CD4-positive, alpha-beta T cell treated with Interferon gamma for 1 hour (primary cell): Measurements from ENCODE around the gene POU2F3.

ENCODE experiments used
- DNase-seq: peaks from one replicate; pipeline ENCODE4 v3.0.0-alpha.2; 2020

Gene POU2F3

DNA sequence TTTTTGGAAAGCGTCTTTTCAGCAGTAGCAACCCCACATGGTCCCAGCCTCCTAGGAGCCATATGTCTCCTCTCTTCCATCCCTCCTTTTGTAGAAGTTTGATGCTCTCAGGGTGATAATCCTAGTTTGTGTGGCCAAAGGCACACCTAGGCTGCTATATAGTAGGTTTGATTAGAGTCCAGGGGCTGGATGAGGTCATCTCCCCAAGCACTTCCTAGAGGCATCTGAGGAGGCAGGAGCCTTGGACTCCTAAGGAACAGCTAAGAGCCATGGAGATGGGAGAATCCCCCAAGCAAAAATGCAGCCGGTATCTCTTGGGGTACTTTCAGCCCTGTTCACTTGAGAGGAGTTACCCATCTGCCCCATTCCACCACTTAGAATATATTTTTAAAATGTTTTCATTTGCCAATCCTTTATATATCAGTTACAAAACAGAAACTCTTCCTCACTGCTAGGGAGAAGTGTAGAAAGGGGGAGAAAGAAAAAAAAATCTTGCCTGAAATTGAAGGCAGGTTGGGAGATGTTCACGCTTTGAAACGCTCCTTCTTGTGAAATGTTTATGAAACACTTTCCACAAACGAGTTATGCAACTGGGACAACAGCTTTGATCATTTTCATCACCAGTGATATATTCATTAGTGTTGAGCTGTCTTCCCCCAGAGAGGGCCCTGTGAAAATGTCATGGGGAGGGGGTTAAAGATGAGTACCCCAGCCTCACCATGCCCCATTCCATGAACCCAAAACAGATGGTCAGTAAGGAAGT is 53.3 kb downstream of the POU2F3 start:
- no peak for DNase-seq

DNA sequence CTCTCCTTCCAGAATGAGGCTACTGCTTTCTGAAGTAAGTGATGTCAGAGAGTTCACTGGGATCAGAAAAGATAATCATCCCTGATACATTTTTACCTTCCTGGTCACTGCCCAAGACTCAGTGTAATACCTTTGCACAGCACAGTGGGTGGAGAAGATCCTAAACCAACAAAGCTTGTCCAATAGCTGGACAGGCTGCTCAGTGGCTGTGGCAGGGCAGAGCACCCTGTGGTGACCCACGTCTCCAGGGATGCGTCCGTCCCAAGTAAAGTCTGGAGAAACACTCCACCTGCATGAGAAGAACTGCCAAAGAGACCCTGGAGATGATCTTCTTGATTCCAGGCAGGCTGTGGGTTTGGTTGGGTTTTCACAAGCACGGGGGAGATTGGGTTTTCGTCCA is 54.2 kb downstream of the POU2F3 start:
- DNase-seq = no peak

DNA sequence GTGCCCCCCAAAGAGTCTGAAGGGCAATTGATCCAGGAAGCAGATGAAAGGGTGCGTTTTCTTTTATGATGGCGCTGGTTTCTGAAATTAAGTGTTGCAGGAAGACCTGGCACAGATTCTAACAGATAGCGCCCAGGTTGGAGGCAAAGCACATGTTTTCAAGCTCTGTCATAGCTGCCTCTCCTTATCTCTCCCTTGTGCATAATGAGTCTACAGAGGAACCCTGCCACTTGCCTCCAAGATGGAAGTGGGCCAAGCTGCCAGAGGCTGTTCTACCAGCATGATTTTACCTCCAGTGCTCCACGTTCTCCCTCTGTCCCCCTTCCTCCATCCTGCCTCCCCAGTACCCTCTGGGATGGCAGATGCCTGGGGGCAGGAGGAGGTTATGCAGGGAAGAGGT is 55.2 kb downstream of the POU2F3 start:
- DNase-seq = no peak

DNA sequence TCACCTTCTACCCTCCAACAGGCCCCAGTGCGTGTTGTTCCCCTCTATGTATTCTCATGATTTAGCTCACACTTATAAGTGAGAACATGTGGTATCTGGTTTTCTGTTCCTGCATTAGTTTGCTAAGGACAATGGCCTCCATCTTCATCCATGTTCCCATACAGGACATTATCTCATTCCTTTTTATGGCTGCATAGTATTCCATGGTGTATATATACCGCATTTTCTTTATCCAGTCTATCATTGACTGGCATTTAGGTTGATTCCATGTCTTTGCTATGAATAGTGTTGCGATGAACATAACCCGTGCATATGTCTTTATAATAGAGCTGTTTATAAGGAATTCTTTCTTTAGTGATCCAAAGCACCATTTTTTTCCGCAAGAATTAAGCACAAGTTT is 56.6 kb downstream of the POU2F3 start:
- no peak for DNase-seq

DNA sequence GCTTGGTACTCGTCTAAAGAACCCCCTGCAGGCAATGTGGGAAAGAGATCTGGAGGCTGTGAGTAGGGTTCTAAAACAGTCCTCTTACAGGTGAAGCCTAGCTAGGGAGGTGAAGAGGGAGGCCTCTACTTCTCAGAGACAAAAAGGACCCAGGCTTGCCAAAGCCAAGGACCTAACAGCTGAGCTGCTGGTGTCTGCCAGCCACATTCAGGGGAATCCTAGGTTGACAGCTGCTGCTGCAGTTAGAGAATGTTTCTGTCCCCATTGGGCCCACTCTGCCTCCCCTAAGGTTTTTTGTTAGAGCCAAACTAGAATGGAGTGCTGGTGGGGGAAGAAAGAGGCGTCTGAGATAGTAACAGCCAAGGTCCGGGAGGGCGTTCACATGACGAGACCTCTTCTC is 58.5 kb downstream of the POU2F3 start:
- no peak for DNase-seq

DNA sequence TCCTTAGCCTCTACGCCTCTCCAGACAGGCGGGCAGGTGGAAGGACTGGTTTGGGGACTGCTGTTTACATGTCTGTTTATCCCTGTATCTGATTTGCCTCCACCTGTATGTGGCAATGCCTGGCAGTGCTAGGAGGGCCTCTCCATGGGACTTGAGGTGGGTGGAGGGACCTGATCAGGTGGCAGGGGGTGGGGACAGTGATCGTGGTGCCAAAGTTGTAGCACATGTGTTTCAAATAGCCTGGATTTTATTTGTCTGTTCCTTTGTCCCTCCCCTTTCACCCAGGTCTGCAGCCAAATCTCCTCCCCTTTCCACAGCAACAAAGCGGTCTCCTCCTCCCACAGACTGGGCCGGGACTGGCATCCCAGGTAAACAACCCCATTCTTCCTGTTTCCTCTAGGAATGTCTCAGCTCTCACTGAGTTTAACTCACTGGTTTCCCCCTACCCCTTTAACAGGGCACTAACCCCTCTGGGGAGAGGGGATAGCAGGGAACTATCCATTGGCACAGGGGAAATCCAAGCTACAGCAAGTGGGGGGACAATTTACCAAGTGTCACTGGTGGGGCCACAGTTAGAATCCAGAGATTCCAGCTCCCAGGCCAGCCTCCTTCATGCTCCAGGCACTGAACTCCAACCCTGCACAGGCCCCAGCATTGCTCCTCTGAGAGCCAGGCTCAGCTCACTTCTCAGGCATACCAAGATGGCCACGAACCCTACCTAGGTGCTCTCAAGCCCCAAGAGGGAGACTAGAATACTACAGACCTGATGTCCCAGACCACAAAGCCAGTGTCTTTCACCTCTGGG is 62.3 kb downstream of the POU2F3 start:
- no peak for DNase-seq

DNA sequence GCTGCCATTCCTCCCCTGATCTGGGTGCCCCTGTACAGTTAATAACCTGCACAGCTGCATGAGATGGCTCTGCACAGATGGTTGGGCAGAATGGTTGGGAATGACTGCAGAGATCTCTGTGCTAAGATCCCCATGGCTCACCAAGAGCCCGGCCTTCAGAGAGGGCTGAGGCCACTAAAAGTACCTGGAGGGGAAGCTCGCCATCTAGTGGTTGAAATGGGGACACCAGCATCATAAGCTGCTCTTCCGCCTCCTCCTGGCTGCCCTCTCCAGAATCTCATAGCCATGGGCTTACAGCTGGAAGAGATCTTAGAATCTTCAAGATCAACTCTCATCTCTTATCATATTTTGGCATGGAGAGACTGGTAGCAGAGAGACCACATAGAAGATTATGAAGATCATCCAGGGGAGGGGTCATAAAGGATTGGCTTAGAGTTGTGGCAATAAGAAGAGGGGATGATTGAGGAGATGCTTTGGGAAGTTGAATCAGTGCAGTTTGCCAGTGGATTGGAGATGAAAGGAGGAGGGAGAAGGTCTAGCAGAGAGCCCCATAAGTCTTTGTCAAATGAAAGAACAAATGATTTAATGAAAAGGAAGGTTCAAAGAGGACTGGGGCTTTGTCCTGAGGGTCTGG is 63.2 kb downstream of the POU2F3 start:
- DNase-seq = peak; percentile 34

DNA sequence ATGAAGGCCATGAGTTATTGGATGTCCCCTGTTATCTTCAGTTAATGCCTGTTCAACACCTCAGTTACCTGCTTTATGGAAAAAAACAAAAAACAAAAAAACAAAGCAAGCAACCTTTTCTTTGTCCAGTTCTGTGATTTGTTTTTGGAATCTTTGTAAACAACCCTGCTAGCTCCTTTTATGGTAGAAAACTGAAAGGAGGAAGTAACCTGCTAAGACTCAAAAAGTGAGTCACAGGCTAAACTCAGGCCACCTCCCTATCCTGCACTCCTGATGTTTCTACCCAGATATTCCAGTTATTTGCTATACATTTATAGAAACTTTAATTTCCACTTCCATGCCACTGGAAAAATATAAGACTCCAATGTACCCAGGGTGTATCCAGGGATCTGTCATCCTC is 64.6 kb downstream of the POU2F3 start:
- DNase-seq = no peak

DNA sequence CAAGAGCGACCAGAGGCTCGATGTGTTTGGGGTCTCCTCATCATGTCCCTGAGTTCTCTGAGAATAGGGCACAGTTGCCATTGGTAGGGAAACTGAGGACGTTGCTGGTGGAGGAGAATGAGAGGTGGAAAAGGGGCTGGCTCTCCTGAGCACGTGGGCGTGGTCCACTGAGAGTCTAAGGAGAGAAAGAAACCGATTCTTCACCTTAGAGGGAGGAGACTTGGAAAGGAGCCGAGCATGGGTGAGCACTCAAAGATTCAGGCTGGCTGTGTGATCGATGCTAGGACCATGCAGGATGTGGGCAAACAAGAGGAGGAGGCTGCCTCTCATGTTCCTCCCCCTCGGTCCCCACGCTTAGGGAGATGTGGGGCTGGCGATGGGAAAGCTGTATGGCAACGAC is 65.3 kb downstream of the POU2F3 start:
- no peak for DNase-seq

DNA sequence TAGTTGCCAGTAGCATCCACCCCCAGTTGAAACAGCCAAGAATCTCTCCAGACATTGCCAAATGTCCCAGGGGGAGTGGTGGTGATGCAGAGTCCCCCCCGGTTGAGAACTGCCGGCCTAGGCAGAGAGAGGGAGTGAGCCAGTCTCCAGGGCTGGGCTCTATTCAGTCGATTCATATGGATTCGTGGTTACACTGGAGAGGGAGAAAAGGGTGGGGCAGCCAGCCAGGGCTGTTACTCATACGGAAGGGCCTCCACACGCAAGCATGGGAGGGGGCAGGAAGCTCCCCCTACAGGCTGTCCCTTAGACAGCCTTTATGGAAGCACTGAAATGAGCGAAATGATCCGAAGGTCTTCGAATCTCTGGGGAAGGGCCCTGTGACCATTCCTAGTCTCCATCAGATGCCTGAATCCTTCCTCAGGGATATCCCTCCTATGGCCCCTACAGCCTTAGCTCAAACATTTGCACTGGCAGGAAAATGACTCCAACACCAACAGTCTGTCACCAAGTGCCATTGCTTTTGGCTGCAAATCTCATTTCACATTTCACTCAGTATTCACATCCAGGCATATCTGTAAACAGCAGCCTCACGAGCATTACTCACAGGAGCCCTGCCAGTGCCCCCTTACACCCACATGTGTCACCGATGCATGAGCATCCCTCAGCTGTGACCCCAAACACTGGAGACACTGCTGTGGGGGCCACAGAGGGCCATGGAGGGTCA is 66.7 kb downstream of the POU2F3 start:
- DNase-seq = no peak

DNA sequence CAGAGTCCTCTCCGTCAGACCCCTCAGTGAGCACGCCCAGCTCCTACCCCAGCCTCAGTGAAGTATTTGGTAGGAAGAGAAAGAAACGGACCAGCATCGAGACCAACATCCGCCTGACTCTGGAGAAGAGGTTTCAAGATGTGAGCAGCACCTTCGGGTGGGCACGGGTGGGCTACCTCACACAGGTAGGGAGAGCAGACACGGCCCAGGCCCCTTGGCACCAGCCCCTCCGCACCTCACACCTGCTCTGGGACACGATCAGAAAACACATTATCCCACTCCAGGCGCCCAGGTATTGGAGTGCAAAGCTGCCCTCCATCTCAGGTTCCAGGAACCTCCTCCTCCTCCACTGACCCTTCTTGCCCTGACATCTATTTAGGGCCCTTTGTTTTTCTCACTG is 67.5 kb downstream of the POU2F3 start:
- no peak for DNase-seq

DNA sequence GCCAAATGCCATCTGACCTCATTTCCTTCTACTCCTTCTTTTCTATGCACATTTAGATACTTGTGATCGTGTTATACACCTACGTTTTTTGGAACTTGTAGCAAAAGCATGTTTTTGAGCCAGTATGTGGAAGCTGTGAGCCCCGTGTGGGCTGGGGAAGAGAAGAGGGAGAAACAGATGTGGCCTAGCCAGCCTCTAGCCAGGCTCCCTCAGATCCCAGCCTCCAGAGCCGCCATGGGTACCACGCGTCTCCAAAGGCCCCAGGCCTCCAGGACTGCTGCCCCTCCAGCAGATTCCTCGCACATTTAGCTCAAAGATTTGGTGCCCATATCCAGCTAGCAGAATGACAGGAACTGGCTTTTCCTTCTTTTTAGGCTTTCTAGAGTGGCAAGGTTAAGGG is 68.1 kb downstream of the POU2F3 start:
- no peak for DNase-seq

DNA sequence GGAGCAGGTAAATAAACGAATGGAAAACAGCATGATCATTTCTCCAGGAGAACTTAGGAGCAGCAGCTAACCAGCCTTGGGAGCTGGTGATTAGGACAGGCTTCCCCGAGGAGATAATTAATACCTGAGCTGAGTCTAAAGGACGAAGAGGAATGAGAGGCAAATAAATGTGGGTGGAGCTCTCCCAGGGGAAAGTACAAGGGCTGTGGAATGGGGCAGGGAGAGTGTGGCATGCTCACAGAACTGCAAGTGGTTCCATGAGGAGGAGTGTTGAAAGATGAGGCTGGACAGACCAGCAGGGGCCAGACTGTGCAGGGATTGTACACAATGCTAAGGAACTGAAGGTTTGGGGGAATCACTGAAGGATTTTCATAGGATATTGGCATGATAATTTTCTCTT is 70.9 kb downstream of the POU2F3 start:
- no peak for DNase-seq

DNA sequence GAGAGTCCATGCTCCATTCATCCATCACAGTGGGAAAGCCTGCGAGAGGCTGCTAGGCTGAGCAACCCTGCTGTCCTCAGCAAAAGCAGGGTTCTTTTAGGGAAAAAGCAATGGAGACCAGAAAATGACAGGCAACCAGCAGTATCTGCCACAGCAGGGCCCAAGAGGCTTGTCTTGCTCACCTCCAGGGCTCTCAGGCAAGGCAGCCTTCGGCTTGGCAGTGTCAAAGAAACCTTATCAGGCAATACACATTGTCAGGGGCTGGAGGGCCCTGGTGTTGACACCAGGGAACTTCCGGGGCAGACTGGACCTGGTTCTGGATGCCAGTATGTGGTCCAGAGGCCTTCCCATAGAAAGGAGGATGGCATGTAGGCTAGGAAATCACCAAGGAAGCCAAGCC is 74.9 kb downstream of the POU2F3 start:
- DNase-seq = no peak

DNA sequence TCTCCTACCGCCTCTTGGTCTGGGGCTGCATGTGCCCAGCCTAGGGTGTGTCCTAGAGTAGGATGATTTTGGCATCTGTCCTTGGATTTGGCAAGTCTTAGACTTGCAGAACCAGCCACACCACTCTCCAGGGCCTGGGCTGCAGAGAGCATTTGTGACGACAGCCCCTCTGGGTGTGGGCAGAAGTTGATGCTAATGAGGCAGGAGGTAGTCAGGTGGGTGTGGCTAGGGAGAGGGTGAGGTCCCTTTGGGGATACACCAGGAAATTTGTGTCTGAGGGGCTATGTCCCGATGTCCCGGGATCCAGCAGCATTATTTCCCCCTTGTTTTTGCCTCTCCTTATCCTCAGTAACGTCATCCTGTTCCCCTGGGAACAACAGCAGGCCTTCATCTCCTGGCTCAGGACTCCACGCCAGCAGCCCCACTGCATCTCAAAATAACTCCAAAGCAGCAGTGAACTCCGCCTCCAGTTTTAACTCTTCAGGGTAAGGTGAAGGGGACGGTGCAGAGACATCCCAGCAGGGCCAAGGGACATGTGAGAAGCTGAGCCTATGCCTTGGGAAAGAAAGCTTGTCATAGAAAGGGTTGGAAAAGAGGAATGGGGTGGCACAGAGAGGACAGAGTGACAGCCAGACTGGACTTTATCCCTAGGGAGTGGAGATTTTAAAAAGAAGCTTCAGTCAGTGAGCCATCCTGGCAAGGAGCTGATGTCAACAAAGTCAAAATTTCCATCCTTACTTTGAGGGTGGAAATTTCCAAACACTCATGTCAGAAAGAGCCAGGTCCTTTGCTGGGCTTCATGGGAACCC is 77.1 kb downstream of the POU2F3 start:
- DNase-seq = no peak

DNA sequence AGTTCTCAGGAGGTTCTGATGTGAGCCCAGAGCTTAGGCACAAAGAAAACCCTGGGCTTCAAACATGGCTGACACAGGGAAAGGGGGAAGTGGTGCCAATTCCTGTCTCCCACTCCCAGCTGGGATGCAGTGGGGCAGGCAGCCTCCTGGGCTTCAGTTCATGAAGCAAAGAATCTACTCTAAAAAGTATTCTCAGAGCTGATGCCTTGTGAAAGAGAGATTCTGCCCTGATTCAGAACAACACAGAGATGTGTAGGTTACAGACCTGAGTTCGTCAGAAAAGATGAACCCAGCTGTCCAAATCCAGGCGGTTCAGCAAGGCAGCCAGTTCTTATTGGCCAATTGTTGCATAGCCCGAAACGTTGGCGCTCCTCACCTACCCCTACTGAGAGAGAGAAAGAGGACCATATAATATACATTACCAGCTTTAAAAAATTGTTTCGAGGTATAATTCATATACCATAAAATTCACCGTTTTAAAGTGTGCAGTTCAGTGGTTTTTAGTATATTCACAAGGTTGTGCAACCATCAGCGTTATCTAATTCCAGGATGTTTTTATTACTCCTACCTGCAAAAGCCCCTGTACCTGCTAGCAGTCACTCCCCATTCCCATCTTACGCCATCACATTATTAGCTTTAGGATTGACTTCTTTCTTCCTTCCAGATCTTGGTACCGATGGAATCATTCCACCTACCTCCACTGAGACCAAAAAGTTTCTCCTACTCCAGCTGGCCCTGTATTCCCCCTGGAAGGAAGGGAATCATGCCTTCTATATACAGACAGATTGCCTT is 77.9 kb downstream of the POU2F3 start:
- no peak for DNase-seq

DNA sequence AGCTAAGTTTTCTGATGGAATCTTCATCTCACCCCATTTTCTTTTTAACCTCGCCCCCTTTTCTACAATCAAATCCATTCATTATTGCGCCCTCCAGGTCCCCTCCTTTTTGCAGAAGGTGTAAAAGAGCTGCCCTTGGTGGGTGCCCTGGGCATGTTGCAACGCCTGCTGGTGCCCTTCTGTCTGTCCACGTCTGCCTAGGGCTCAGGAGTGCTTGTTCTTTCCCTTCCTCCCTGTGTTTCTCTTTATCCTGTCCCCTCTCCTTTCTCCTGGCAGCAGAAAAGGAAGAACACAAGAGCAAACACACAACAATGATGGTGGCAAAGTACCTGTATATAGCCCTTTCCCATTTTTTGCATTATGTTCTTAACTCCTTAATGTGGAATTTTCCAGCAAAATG is 79.0 kb downstream of the POU2F3 start:
- DNase-seq = no peak

DNA sequence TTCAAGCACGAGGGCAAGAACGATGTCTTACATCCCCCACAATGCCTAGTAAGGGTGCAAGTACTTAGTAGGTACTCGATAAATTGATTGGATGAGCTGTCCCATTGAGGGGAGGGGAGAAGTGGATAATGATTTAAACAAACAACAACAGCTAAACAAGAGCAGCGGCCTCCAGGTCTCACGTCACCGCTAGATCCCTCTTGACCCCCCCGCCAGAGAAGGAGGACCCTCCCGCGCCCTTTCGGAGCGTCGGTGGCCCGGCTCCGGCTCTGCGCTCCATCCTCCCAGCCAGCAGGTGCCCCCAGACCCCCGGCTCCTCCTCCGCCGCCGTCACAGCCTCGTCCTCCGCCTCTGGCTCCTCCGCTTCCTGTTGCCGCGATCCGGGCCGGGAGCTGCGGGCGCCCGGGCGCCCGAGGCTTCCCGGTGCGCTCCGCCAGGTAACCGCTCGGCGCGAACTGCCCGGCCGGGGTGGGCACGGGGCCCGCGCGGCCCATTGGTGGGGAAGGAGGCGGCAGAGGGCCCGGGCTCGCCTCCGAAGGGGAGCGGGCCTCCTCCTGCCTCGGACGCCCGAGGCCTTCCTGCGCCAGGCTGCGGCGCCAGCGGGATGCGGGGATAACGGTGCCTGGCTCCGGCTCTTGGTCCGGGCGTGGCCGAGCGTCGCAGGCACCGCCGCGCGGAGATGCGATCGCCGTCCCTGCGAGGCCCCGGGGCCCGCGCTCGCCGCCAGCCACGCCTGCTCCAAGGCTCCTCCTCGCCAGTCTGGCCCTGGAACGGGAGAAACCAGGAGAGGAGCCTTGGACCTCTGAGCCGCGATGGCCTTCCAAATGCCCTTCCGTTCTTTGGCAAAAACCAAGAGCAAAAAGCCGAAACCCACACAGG is 85.2 kb downstream of the POU2F3 start, which contains the start of gene TLCD5:
TSS of gene TLCD5 (plus strand) at position 368 of the 879 bp plus-strand sequence. CDS start 2,143 bp downstream, outside the sequence.
- DNase-seq = no peak

DNA sequence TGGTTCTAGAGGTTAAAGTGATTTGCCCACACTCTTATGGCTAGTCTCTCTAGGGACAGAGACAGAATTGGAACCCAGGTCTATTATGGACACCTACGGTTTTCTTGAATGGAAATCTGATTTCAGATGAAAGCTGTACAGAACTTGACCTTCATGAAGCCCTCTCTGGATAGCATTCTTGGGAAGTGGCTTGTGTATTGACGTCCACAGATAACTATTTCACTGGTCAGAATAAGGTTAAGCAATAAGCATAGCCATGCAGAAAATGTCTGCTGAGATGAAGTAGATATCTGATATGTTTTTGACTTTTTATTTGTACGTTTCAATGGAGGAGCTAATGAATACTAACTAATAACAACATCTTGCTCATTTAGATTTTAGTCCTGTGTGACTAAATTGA is 86.3 kb downstream of the POU2F3 start:
- DNase-seq = no peak

DNA sequence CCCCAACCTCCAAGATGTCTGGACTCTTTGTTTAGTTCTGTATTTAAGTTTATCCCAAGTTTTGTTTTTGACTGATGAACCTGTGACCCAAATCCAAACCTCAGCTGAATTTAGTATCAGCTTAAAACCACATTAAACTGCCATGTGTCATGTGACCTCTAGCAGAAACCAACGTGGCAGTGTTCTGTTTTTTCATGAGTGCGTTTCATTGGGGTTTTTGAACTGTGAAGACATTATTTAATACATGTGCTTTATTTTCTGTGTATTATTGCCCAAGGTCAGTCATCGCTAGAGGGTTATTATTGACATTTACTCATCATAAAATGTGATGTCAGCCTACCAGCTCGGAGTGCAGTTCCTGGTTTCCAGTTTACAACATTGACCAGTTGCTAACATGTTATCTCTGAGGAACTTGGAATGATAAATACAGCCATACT is 86.9 kb downstream of the POU2F3 start:
- no peak for DNase-seq
